ENCODE results near the gene GALK2. TPM values are rescaled to one million over a fixed set of nuclear protein-coding genes. Genes with fewer than 3 reads are reported as not detected.

The GALK2 gene
- total and polyA plus RNA-seq, 2 of the 8 experiments (the other 6 are each of a cell fraction or from before 2014, with no cell fraction given), result 8.7 to 16.1 TPM

- DNase-seq (ENCODE audit: low read depth in 1 of 2, low spot score in 2 of 2) (no peak), FAIRE-seq (no peak)
- Histone ChIP-seq H2BK120ac (replicated peaks; ENCODE audit: low read depth, low read length) (no peak overlapping the region), H3K4me2 (ENCODE audit: insufficient read depth in 1 of 2, low read depth in 2 of 2, low read length in 2 of 2) (no peak overlapping the region), H2BK5ac (ENCODE audit: low read depth, low read length) (no peak overlapping the region), H3K9me3 (ENCODE audit: insufficient read depth in 2 of 2, low read depth in 1 of 2, low read length in 1 of 2) (0 out of 4 replicates have a peak, but pooled peaks cover 0 to 2% of the 10 kb centered on the region in 2 experiments), H4K5ac (ENCODE audit: insufficient read length, low read depth, low read length) (no peak overlapping the region), H3K36me3 (ENCODE audit: control insufficient read depth in 2 of 4, insufficient read depth in 4 of 4, low read length in 3 of 4) (no peaks in the 10 kb centered on the region), H3K4me1 (replicated peaks in 1 of 4; ENCODE audit: control insufficient read depth in 3 of 4, insufficient read depth in 4 of 4, low read length in 3 of 4) (no peaks in the 10 kb centered on the region), H3K27me3 (replicated peaks in 1 of 4; ENCODE audit: control insufficient read depth in 3 of 4, extremely low read depth in 1 of 4, insufficient read depth in 3 of 4, low read length in 3 of 4) (no peaks in the 10 kb centered on the region), H2AFZ (ENCODE audit: low read length) (no peak overlapping the region), H3K79me2 (ENCODE audit: control insufficient read depth in 1 of 2, insufficient read depth in 2 of 2, low read length in 2 of 2) (no peaks in the 10 kb centered on the region; a peak in 1 of 4 replicates), H3K56ac (replicated peaks; ENCODE audit: insufficient read length, low read depth, low read length) (no peak overlapping the region), H2AK5ac (ENCODE audit: low read depth, low read length) (no peak overlapping the region), H3K4me3 (ENCODE audit: extremely low read depth in 1 of 4, insufficient read depth in 2 of 4, low read depth in 3 of 4, low read length in 4 of 4) (no peak overlapping the region), H2BK20ac (ENCODE audit: low read length) (no peak overlapping the region), H3K4ac (replicated peaks; ENCODE audit: insufficient read length, low read depth, low read length) (no peak overlapping the region), H3K23ac (ENCODE audit: insufficient read length) (no peak overlapping the region), H2BK12ac (ENCODE audit: low read depth, low read length) (no peak overlapping the region), H3K9ac (replicated peaks in 1 of 4; ENCODE audit: extremely low read depth in 1 of 4, low read depth in 3 of 4, low read length in 3 of 4) (no peak overlapping the region), H3K23me2 (ENCODE audit: low read depth, low read length) (no peaks in the 10 kb centered on the region), H3K79me1 (ENCODE audit: low read depth, low read length) (no peaks in the 10 kb centered on the region), H2BK15ac (ENCODE audit: low read length) (no peak overlapping the region), H3K14ac (ENCODE audit: insufficient read length) (no peak overlapping the region), H3K27ac (ENCODE audit: low read depth, low read length) (no peak overlapping the region), H4K8ac (ENCODE audit: extremely low read depth, insufficient read depth, low read length) (no peak overlapping the region), H4K20me1 (replicated peaks in 1 of 2; ENCODE audit: control insufficient read depth in 1 of 2, insufficient read depth in 2 of 2, low read length in 2 of 2) (no peaks in the 10 kb centered on the region), H4K91ac (replicated peaks; ENCODE audit: insufficient read length, low read length) (no peak overlapping the region), H3K18ac (ENCODE audit: extremely low read depth, low read length) (no peak overlapping the region)
- ChIA-PET CTCF (ENCODE audit: partially characterized antibody) (no interaction called here), POLR2A (ENCODE audit: partially characterized antibody) (no interaction called here)
- 88% methylated on average over 1 of the region's 1 CpG; no CpG with 5 or more reads in 1 of the 2 experiments for WGBS, 2 experiments (ENCODE audit: extremely low coverage in 1 of 2, insufficient coverage in 1 of 2, insufficient read length in 1 of 2, insufficient replicate concordance in 2 of 2, low coverage in 1 of 2, low lambda C conversion rate in 2 of 2, missing lambda C conversion rate in 1 of 2)
- TF ChIP-seq TCF12 (IDR thresholded peaks at IDR 0.05; ENCODE audit: low read depth, low read length) (no peak), CBX5 (IDR thresholded peaks at IDR 0.05; ENCODE audit: low read depth, low read length) (no peak), KDM4A (IDR thresholded peaks at IDR 0.05; ENCODE audit: low read depth, low read length, severe bottlenecking) (no peak), CTBP2 (IDR thresholded peaks at IDR 0.05; ENCODE audit: borderline replicate concordance, insufficient read depth, insufficient read length, low read length) (no peak), KDM5A (IDR thresholded peaks at IDR 0.05; ENCODE audit: low read length) (no peak), TAF1 (IDR thresholded peaks at IDR 0.05; ENCODE audit: low read depth, low read length) (no peak), SP1 (IDR thresholded peaks at IDR 0.05; ENCODE audit: low read depth, low read length) (no peak), CEBPB (IDR thresholded peaks at IDR 0.05; ENCODE audit: low read depth, low read length) (no peak), SIN3A (conservative IDR thresholded peaks at IDR 0.05 in 1 of 2, IDR thresholded peaks at IDR 0.05 in 1 of 2; ENCODE audit: low read depth in 1 of 2, low read length in 2 of 2) (no peak), E2F6 (IDR thresholded peaks at IDR 0.05) (no peak), ZNF274 (IDR thresholded peaks at IDR 0.05; ENCODE audit: borderline replicate concordance, extremely low read depth, low read length) (no peak), NANOG (IDR thresholded peaks at IDR 0.05; ENCODE audit: insufficient read depth, low read depth, low read length, poor library complexity, severe bottlenecking) (no peak)
These were observed 127.5 kb downstream of the GALK2 start for GRCh38 chr15:49297584-49297983.

Data from H1 (cell line).